Lower leg skin (tissue), 3 donors: Measurements from ENCODE around the gene NAA10.

ENCODE experiments used
- CTCF ChIP-seq, 3 donors: fragments of 450-650 bp; IDR thresholded peaks; one replicate each; pipeline ENCODE4 v1.5.1; 2016; ENCODE audit warnings: antibody characterized with exemption in 3 of 3, mild to moderate bottlenecking in 3 of 3, moderate library complexity in 2 of 3
- POLR2A ChIP-seq, 2 donors: fragments of 450-650 bp; IDR thresholded peaks; one replicate each; pipeline ENCODE4 v1.6.1; 2016 to 2017; ENCODE audit warnings: antibody characterized with exemption in 2 of 2, mild to moderate bottlenecking in 1 of 2, moderate library complexity in 1 of 2

GRCh38 chrX:153971450-153972367 lies 36.9 kb upstream of the NAA10 start, which contains the start of gene HCFC1:
- TF ChIP-seq CTCF (IDR thresholded peaks at IDR 0.05) (no peak), POLR2A (IDR thresholded peaks at IDR 0.05) (no peak)
